Stomach (tissue), 4 donors: ENCODE results near the gene IFNL3.

Experiments used
- CTCF ChIP-seq, 7 experiments: fragments of 450-650 bp in 4 of 7; fragments of 200-600 bp in 3 of 7; sonication (generic) in 3 of 7; IDR thresholded peaks; one replicate each; pipeline ENCODE4 v1.5.1; 2016 to 2019; ENCODE audit warnings: antibody characterized with exemption in 7 of 7, control low read depth in 2 of 7, mild to moderate bottlenecking in 1 of 7
- POLR2AphosphoS5 ChIP-seq, 3 donors: sonication (generic); formaldehyde crosslinking; IDR thresholded peaks; one replicate each; pipeline ENCODE4 v1.6.1; 2016; ENCODE audit warnings: antibody characterized with exemption in 3 of 3

DNA sequence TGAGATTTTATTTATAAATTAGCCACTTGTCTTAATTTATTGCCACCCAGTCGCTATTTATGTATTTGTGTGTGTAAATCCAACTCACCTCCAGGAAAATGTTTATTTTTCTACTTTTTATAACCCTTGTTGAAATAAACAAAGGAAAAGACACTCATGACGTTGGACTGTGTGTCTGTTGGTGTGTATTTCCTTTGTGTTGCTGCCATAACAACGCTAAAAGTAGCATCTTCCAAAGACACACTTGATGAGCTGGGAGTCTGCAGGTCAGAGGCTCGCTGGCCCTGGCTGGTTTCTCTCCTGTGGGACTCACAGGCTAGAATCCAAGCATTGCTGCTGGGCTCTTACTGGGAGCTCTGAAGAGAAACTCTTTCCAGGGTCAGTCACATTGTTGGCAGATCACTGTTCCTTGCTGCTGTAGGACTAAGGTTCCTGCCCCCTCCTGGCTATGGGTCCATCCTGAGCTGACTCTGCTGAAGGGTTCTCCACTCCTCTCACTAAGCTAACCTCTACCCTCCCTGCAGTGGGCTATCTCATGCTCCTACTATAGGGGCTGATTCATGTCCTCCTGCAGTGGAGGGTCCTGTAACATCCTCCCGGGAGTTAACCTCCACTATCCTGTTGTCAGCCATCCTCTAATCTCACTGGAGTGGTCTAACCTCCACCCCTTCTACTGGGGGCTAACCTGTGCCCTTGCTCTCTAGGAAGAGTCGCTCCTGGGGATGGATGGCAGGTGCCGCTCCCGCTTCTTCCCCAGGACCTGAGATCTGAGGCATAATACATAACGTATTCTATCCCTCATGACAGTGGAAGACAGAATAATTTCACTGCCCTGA is 25.4 kb upstream of the IFNL3 start:
- TF ChIP-seq CTCF (IDR thresholded peaks at IDR 0.05) (no peak), POLR2AphosphoS5 (IDR thresholded peaks at IDR 0.05) (no peak)
